Loucy (cell line): ENCODE measurements around the gene WFDC10A.

Source experiments
- H2AFZ ChIP-seq: fragments of 200-600 bp; sonication (generic); 2 replicates; pipeline ENCODE4 v1.6.0; 2016; ENCODE audit warnings: antibody characterized with exemption, mild to moderate bottlenecking, low read length, moderate library complexity
- H3F3A ChIP-seq: fragments of 200-600 bp; 2 replicates; pipeline ENCODE4 v1.6.0; 2016; ENCODE audit warnings: antibody characterized with exemption, low read depth, mild to moderate bottlenecking
- H3K27me3 ChIP-seq: fragments of 200-600 bp; sonication (generic); 2 replicates; pipeline ENCODE4 v1.6.1; 2014; ENCODE audit warnings: low read length, mild to moderate bottlenecking; ENCODE audit not compliant: insufficient read depth, poor library complexity, severe bottlenecking
- H3K36me3 ChIP-seq: fragments of 200-600 bp; sonication (generic); 2 replicates; pipeline ENCODE4 v1.6.1; 2016; ENCODE audit warnings: low read length; ENCODE audit not compliant: insufficient read depth
- H3K4me1 ChIP-seq: fragments of 200-600 bp; sonication (generic); 2 replicates; pipeline ENCODE4 v1.5.1; 2014; ENCODE audit warnings: low read length, mild to moderate bottlenecking; ENCODE audit not compliant: insufficient read depth, poor library complexity, severe bottlenecking
- H3K4me2 ChIP-seq: fragments of 200-600 bp; sonication (generic); 2 replicates; pipeline ENCODE4 v1.6.0; 2014; ENCODE audit warnings: antibody characterized with exemption, low read length, low read depth, mild to moderate bottlenecking; ENCODE audit not compliant: poor library complexity, severe bottlenecking
- H3K4me3 ChIP-seq: fragments of 200-600 bp; sonication (generic); 2 replicates; pipeline ENCODE4 v1.5.1; 2014; ENCODE audit warnings: low read length, mild to moderate bottlenecking, mixed read lengths; ENCODE audit not compliant: poor library complexity, severe bottlenecking
- H3K79me2 ChIP-seq: fragments of 200-600 bp; sonication (generic); 2 replicates; pipeline ENCODE4 v1.6.1; 2014; ENCODE audit warnings: low read length; ENCODE audit not compliant: insufficient read depth
- H3K9ac ChIP-seq: fragments of 200-600 bp; sonication (generic); 2 replicates; pipeline ENCODE4 v1.6.0; 2014; ENCODE audit warnings: mild to moderate bottlenecking, low read depth, low read length, moderate library complexity; ENCODE audit not compliant: poor library complexity, severe bottlenecking
- H3K9me2 ChIP-seq: fragments of 200-600 bp; sonication (generic); replicated peaks from 2 replicates; pipeline ENCODE4 v1.6.1; 2016; ENCODE audit warnings: low read depth, low read length, mixed read lengths
- H3K9me3 ChIP-seq: fragments of 200-600 bp; sonication (generic); 2 replicates; pipeline ENCODE4 v1.6.1; 2014; ENCODE audit warnings: mild to moderate bottlenecking, antibody characterized with exemption, low read length, low read depth; ENCODE audit not compliant: insufficient read depth
- H4K20me1 ChIP-seq: fragments of 200-600 bp; sonication (generic); 2 replicates; pipeline ENCODE4 v1.6.0; 2014; ENCODE audit warnings: antibody characterized with exemption, low read length, mild to moderate bottlenecking; ENCODE audit not compliant: insufficient read depth, poor library complexity, severe bottlenecking
- CTCF ChIP-seq: fragments of 200-600 bp; sonication (generic); conservative IDR thresholded peaks from 2 replicates; pipeline ENCODE4 v1.5.1; 2014; ENCODE audit warnings: mild to moderate bottlenecking, antibody characterized with exemption, low read length
- EZH2phosphoT487 ChIP-seq: fragments of 200-600 bp; IDR thresholded peaks from 2 replicates; pipeline ENCODE4 v1.6.1; 2018; ENCODE audit warnings: antibody characterized with exemption, mild to moderate bottlenecking, moderate library complexity, borderline replicate concordance

WFDC10A gene

DNA sequence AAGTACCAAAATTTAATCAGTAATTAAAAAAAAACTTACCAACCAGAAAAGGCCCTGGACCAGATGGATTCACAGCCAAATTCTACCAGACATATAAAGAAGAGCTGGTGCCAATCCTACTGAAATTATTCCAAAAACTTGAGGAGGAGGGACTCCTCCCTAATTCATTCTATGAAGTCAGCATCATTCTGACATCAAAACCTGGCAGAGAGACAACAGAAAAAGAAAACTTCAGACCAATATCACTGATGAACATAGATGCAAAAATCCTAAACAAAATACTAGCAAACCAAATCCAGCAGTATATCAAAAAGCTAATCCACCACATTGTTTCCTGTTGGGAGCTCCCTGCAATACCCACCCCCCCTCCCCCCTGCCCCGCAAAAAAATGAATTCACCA, 40.6 kb downstream of the WFDC10A start, which contains the start of gene WFDC11:
TSS of gene WFDC11 (minus strand) at position 101 of the 400 bp plus-strand sequence. CDS start 19,639 bp downstream, outside the sequence.
- H3K9me3 ChIP-seq, result no peaks in the 10 kb centered on the region
- no peaks in the 10 kb centered on the region for H3K9me2 ChIP-seq
- H3K4me1 ChIP-seq, result no peaks in the 10 kb centered on the region
- TF ChIP-seq CTCF (no peak), EZH2phosphoT487 (no peak)
- H3K27me3 ChIP-seq, result no peaks in the 10 kb centered on the region
- no peak within 1 kb of the TSS for H3K4me3 ChIP-seq
- no peak within 1 kb of the TSS for H2AFZ ChIP-seq
- H3K36me3 ChIP-seq, result no peaks in the 10 kb centered on the region
- no peaks in the 10 kb centered on the region for H3K79me2 ChIP-seq
- no peak within 1 kb of the TSS for H3K4me2 ChIP-seq
- no peak within 1 kb of the TSS for H3K9ac ChIP-seq
- H3F3A ChIP-seq, result no peaks in the 10 kb centered on the region
- no peaks in the 10 kb centered on the region for H4K20me1 ChIP-seq

- no peaks in the 10 kb centered on the region for H3K9me2 ChIP-seq
- no peaks in the 10 kb centered on the region for H4K20me1 ChIP-seq
- H3K27me3 ChIP-seq, result no peaks in the 10 kb centered on the region
- no peak for TF ChIP-seq EZH2phosphoT487
- H3K4me1 ChIP-seq, result no peaks in the 10 kb centered on the region
- H3K36me3 ChIP-seq, result no peaks in the 10 kb centered on the region
- no peaks in the 10 kb centered on the region for H3F3A ChIP-seq
- no peak overlapping the region for H2AFZ ChIP-seq
- H3K4me3 ChIP-seq, result no peak overlapping the region
- H3K4me2 ChIP-seq, result no peak overlapping the region
- 0 out of 2 replicates have a peak, but pooled peaks cover 4% of the 10 kb centered on the region for H3K9me3 ChIP-seq
- no peaks in the 10 kb centered on the region for H3K79me2 ChIP-seq
- no peak overlapping the region for H3K9ac ChIP-seq
Observed at GRCh38 chr20:45672765-45673164, 43.2 kb downstream of the WFDC10A start.

GRCh38 chr20:45679650-45680049, 50.1 kb downstream of the WFDC10A start:
- Histone ChIP-seq H3K79me2 (no peaks in the 10 kb centered on the region), H2AFZ (no peak overlapping the region), H3K9ac (no peak overlapping the region), H3K4me1 (no peaks in the 10 kb centered on the region), H3K4me2 (no peak overlapping the region), H4K20me1 (no peaks in the 10 kb centered on the region), H3K36me3 (no peaks in the 10 kb centered on the region), H3F3A (no peaks in the 10 kb centered on the region), H3K4me3 (no peak overlapping the region), H3K9me2 (no peaks in the 10 kb centered on the region), H3K27me3 (no peaks in the 10 kb centered on the region), H3K9me3 (peaks cover 14% of the 10 kb centered on the region)
- TF ChIP-seq CTCF (no peak), EZH2phosphoT487 (no peak)
